HepG2 (cell line): Measurements from ENCODE around the gene POU4F3. TPM values are rescaled to one million over a fixed set of nuclear protein-coding genes. Genes with fewer than 3 reads are reported as not detected.

Experiments used
- ATAC-seq: fragments of 200-7000 bp; cut with Tn5 transposase; 3 replicates; pipeline ENCODE4 v1.9.1; 2020; ENCODE audit warnings: mild to moderate bottlenecking, moderate library complexity
- BruUV-seq: library from RNA; stranded (reverse); fragments of 400-500 nt; replicated peaks from 2 replicates; lab custom pipeline; 2021; lab: Mats Ljungman, UMichigan
- CTCF ChIA-PET: fragments of 300-600 bp; formaldehyde crosslinking; extraction: SDS; loops from one replicate; lab custom pipeline; 2021; ENCODE audit warnings: low total read pairs, inconsistent platforms, low intra/inter-chr PET ratio; lab: Yijun Ruan, JAX
- POLR2A ChIA-PET: fragments of 350-600 bp; sonication (Branson Sonifier 250); formaldehyde crosslinking; loops from one replicate; lab custom pipeline; 2020; ENCODE audit warnings: antibody characterized with exemption, inconsistent platforms; lab: Yijun Ruan, JAX
- DNase-seq: peaks from one replicate; pipeline ENCODE4 v3.0.0-alpha.2; 2015; ENCODE audit warnings: low spot score
- FAIRE-seq: peaks from 3 replicates; lab custom pipeline; 2011; peaks lifted over from hg19 to GRCh38; lab: Jason Lieb, UNC
- H2AFZ ChIP-seq: one replicate; pipeline ENCODE4 v1.6.1; 2011; ENCODE audit warnings: low read length, inconsistent platforms
- H3K27ac ChIP-seq: fragments of 300-600 bp; 3 replicates; pipeline ENCODE4 v1.8.0; 2011; ENCODE audit warnings: mixed run types, mild to moderate bottlenecking, mixed read lengths, low read length, inconsistent platforms; ENCODE audit not compliant: insufficient read depth; ENCODE audit errors: extremely low read length
- H3K27me3 ChIP-seq, 2 experiments: fragments of 200-600 bp in 1 of 2; 2 replicates in 1 of 2; 3 replicates in 1 of 2; pipeline versions ENCODE4 v1.6.0 to v1.8.0; 2011; ENCODE audit warnings: low read length in 2 of 2, mild to moderate bottlenecking in 2 of 2, moderate library complexity in 2 of 2, inconsistent platforms in 1 of 2; ENCODE audit not compliant: insufficient read depth in 2 of 2, control insufficient read depth in 1 of 2
- H3K36me3 ChIP-seq, 2 experiments: fragments of 200-600 bp in 1 of 2; replicated peaks in 1 of 2; 2 replicates in 1 of 2; 3 replicates in 1 of 2; pipeline versions ENCODE4 v1.5.1 to v1.8.0; 2011; ENCODE audit warnings: low read length in 2 of 2, inconsistent platforms in 1 of 2; ENCODE audit not compliant: insufficient read depth in 2 of 2, control insufficient read depth in 1 of 2
- H3K4me1 ChIP-seq: 2 replicates; pipeline ENCODE4 v1.5.1; 2012; ENCODE audit warnings: low read length, inconsistent platforms; ENCODE audit not compliant: insufficient read depth
- H3K4me2 ChIP-seq: 2 replicates; pipeline ENCODE4 v1.6.0; 2011; ENCODE audit warnings: low read depth, low read length, inconsistent platforms
- H3K4me3 ChIP-seq, 3 experiments: fragments of 200-600 bp in 1 of 3; sonication (generic), shearing (Covaris generic) in 1 of 3; replicated peaks in 1 of 3; 2 replicates each; pipeline ENCODE4 v1.5.1; 2011 to 2016; ENCODE audit warnings: low read length in 3 of 3, inconsistent platforms in 2 of 3, low read depth in 2 of 3, mild to moderate bottlenecking in 2 of 3, control low read depth in 1 of 3, mixed read lengths in 1 of 3; ENCODE audit not compliant: insufficient read depth in 1 of 3
- H3K79me2 ChIP-seq: one replicate; pipeline ENCODE4 v1.6.1; 2011; ENCODE audit warnings: low read length, inconsistent platforms; ENCODE audit not compliant: insufficient read depth
- H3K9ac ChIP-seq: 2 replicates; pipeline ENCODE4 v1.6.0; 2011; ENCODE audit warnings: mild to moderate bottlenecking, low read depth, low read length, inconsistent platforms; ENCODE audit not compliant: insufficient read depth
- H3K9me3 ChIP-seq: 2 replicates; pipeline ENCODE4 v1.5.1; 2012; ENCODE audit warnings: mild to moderate bottlenecking, low read length
- H4K20me1 ChIP-seq: 2 replicates; pipeline ENCODE4 v1.6.0; 2011; ENCODE audit warnings: inconsistent platforms, mild to moderate bottlenecking, low read length, moderate library complexity; ENCODE audit not compliant: insufficient read depth
- HCFC1 ChIP-seq: fragments of 150-350 bp; IDR thresholded peaks from 2 replicates; pipeline ENCODE4 v1.6.1; 2014; ENCODE audit warnings: low read depth, low read length
- KDM4B ChIP-seq: sonication (generic); formaldehyde crosslinking; IDR thresholded peaks from 2 replicates; pipeline ENCODE4 v1.4.0; 2020; ENCODE audit warnings: missing genetic modification reagents
- RBM39 ChIP-seq: fragments of 200-400 bp; formaldehyde crosslinking; IDR thresholded peaks from one replicate; pipeline ENCODE4 v1.6.1; 2018; ENCODE audit warnings: antibody characterized with exemption, mild to moderate bottlenecking, low read depth, low read length; ENCODE audit not compliant: poor library complexity, severe bottlenecking
- YY1 ChIP-seq: IDR thresholded peaks from 2 replicates; pipeline ENCODE4 v1.6.1; 2011; ENCODE audit warnings: low read length, low read depth, moderate library complexity, mild to moderate bottlenecking; ENCODE audit not compliant: insufficient read depth, insufficient replicate concordance
- ZFP36 ChIP-seq: fragments of 150-350 bp; IDR thresholded peaks from 2 replicates; pipeline ENCODE4 v1.6.1; 2018; ENCODE audit warnings: borderline replicate concordance, low read length, low read depth; ENCODE audit not compliant: partially characterized antibody
- ZNF570 ChIP-seq: sonication (generic); formaldehyde crosslinking; IDR thresholded peaks from 2 replicates; pipeline ENCODE4 v1.4.0; 2020; ENCODE audit warnings: mild to moderate bottlenecking, missing genetic modification reagents, borderline replicate concordance
- ZNF709 ChIP-seq: sonication (generic); formaldehyde crosslinking; IDR thresholded peaks from 2 replicates; pipeline ENCODE4 v1.5.0; 2020; ENCODE audit warnings: mild to moderate bottlenecking, missing genetic modification reagents
- WGBS: methylation state at CpG from one replicate; pipeline ENCODE4 v1.1.6; 2017; ENCODE audit warnings: low lambda C conversion rate; 5-methylcytosine and 5-hydroxymethylcytosine counted together
- in situ Hi-C: cut with HindIII; loops from 2 replicates; pipeline ENCODE4 v1.10.0; 2017; ENCODE audit warnings: low pct_unique_long_range_greater_than_20kb; ENCODE audit not compliant: extremely low pct_ligation_motif_present
- intact Hi-C: fragments of 100-400 bp; cut with micrococcal nuclease; formaldehyde crosslinking; loops from one replicate; pipeline ENCODE4 v1.10.0; 2022; ENCODE audit not compliant: unreplicated experiment
- polyA plus RNA-seq, 8 experiments: library from polyadenylated mRNA; depleted of rRNA in 3 of 8; stranded (reverse) in 7 of 8; unstranded in 1 of 8; fragments of >200 nt; fragmentation: Illumina TruSeq in 4 of 8; extraction: Trizol in 4 of 8; gene quantifications; 2 replicates each; pipeline versions ENCODE4 v1.2.1 to v1.2.3, GENCODE V29; 2011 to 2016; ENCODE audit warnings: low read depth in 4 of 8, missing spikeins in 1 of 8, mixed read lengths in 1 of 8; ENCODE audit not compliant: insufficient read depth in 1 of 8
- total RNA-seq, 5 experiments: library from RNA; depleted of rRNA; stranded (reverse); fragments of >200 nt; fragmentation: Illumina TruSeq; extraction: Trizol; gene quantifications; 2 replicates each; pipeline ENCODE4 v1.2.3, GENCODE V29; 2016; ENCODE audit warnings: low read depth in 1 of 5

POU4F3 gene
- total and polyA plus RNA-seq, 2 of the 13 experiments (the other 11 are each of a cell fraction or from before 2014, with no cell fraction given) = not detected

DNA sequence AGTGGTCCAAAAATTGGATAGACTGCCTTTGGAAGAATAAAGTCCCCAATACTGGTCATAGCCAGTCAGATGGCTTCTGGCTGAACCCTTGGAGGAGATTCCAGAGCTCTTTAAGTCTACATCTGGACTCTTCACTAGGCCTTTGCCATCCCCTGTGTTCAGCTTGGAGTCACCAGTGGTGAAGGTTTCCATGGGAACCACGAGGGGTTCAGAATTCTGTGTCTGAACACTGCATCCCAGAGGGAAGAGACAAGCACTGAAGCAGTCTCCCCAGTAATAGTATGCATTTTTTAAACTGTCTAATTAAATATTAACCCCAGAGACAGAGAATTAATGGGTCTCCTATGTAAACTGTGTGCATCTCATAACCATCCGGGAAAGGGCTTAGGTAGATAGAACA, 38.2 kb downstream of the POU4F3 start:
- TF ChIP-seq ZNF570 (CRISPR knock-in tag) = no peak
- TF ChIP-seq KDM4B (CRISPR knock-in tag) = no peak
- TF ChIP-seq ZFP36 = no peak
- CTCF ChIA-PET = no interaction called here
- Histone ChIP-seq H3K9ac (no peak overlapping the region), H4K20me1 (no peaks in the 10 kb centered on the region), H3K79me2 (no peaks in the 10 kb centered on the region), H3K27ac (no peak overlapping the region), H3K9me3 (no peaks in the 10 kb centered on the region), H3K36me3 (no peaks in the 10 kb centered on the region), H3K4me1 (no peaks in the 10 kb centered on the region), H3K4me2 (no peak overlapping the region), H3K4me3 (no peak overlapping the region), H2AFZ (no peak overlapping the region), H3K27me3 (peaks cover 0 to 9% of the 10 kb centered on the region in 2 experiments; a peak in 1 of 5 replicates)
- FAIRE-seq = no peak
- DNase-seq = no peak
- ATAC-seq = no peak
- intact Hi-C loops = no loop called here
- no TSS peak for BruUV-seq
- POLR2A ChIA-PET = no interaction called here
- WGBS = 0% methylated on average over 2 of the region's 2 CpGs
- in situ Hi-C loops = no loop called here

DNA sequence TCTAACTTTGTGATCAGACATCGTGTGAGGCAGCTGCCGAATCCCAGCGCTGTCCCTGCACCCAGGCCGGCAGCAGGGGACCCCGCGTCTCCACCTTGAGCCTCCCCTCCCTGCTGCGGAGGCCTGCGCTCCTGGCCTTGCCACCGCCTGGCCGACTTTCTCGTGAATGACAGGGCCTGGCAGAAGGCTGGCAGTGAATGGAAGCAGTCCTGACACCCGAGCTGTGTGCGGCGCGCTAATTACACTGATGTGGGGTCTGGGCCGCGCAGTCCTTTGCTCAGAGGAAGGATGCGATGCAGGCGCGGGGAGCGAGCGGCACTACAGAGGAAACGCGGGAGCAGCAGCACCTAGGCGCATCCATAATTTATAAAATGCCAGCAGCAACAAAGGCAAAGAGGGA, 40.3 kb downstream of the POU4F3 start:
- 50% methylated on average over 25 of the region's 25 CpGs for WGBS
- POLR2A ChIA-PET = no interaction called here
- ATAC-seq (no peak), DNase-seq (no peak), FAIRE-seq (no peak)
- Histone ChIP-seq H3K9me3 (no peaks in the 10 kb centered on the region), H4K20me1 (no peaks in the 10 kb centered on the region), H3K27ac (no peak overlapping the region), H3K79me2 (no peaks in the 10 kb centered on the region), H3K4me3 (no peak overlapping the region), H3K4me1 (no peaks in the 10 kb centered on the region), H3K27me3 (peaks cover 0 to 9% of the 10 kb centered on the region in 2 experiments; a peak in 1 of 5 replicates), H3K36me3 (no peaks in the 10 kb centered on the region), H3K9ac (no peak overlapping the region), H3K4me2 (no peak overlapping the region), H2AFZ (no peak overlapping the region)
- CTCF ChIA-PET = no interaction called here
- no peak for TF ChIP-seq RBM39
- no peak for TF ChIP-seq ZNF709 (CRISPR knock-in tag)
- no peak for TF ChIP-seq HCFC1
- TF ChIP-seq YY1 = no peak
- in situ Hi-C loops = no loop called here
- no TSS peak for BruUV-seq
- intact Hi-C loops = no loop called here
